ENCODE results near the gene C19orf38.
A peak's percentile ranks its signal among the peaks of the same experiment; 100 is the strongest.

The C19orf38 gene

DNA sequence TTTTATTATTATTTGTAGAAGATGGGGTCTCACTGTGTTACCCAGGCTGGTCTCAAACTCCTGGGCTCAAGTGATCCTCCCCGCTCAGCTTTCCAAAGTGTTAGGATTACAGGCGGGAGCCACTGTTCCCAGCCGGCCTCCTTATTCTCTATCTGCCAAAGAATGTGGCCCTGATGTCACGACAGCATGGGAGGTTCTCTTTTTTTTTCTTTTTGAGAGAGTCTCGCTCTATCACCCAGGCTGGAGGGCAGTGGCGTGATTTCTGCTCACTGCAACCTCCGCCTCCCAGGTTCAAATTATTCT lies 46.6 kb downstream of the C19orf38 start:
- in situ Hi-C loops (cut with HindIII; ENCODE audit: low sequenced_read_pairs), result no loop called here

DNA sequence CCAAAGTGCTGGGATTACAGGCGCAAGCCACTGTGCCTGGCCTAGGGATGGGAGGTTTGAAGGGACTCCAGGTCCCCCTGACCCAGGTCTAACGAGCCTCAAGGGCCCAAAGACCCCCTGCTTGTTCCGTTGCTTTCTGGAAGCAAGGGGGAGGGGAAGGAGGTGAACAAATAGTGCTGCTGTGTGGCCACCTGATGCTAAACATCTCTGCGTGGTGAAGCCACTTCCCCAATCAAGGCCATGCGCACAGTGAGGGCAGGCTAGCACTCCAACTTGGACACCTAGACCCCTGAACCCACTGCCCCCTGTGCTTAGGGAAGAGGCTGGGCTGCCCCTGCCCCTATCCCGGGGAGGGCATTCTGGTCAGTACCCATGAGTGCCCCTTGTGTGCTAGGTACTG lies 47.1 kb downstream of the C19orf38 start:
- H3K4me3 ChIP-seq (ENCODE audit: low read depth, low read length), result no peak overlapping the region
- in situ Hi-C loops (cut with HindIII; ENCODE audit: low sequenced_read_pairs), result no loop called here
- TF ChIP-seq, protein P1, sequence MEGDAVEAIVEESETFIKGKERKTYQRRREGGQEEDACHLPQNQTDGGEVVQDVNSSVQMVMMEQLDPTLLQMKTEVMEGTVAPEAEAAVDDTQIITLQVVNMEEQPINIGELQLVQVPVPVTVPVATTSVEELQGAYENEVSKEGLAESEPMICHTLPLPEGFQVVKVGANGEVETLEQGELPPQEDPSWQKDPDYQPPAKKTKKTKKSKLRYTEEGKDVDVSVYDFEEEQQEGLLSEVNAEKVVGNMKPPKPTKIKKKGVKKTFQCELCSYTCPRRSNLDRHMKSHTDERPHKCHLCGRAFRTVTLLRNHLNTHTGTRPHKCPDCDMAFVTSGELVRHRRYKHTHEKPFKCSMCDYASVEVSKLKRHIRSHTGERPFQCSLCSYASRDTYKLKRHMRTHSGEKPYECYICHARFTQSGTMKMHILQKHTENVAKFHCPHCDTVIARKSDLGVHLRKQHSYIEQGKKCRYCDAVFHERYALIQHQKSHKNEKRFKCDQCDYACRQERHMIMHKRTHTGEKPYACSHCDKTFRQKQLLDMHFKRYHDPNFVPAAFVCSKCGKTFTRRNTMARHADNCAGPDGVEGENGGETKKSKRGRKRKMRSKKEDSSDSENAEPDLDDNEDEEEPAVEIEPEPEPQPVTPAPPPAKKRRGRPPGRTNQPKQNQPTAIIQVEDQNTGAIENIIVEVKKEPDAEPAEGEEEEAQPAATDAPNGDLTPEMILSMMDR (IDR thresholded peaks at IDR 0.05; ENCODE audit: low read depth, low read length), result no peak
- no peak for DNase-seq (ENCODE audit: low read depth, low spot score)

More for the DNA sequence above, 46.6 kb downstream of the C19orf38 start:
- DNase-seq (ENCODE audit: low read depth, low spot score), result no peak
- TF ChIP-seq, protein P1 (IDR thresholded peaks at IDR 0.05; ENCODE audit: low read depth, low read length), result no peak
- H3K4me3 ChIP-seq (ENCODE audit: low read depth, low read length), result no peak overlapping the region

DNA sequence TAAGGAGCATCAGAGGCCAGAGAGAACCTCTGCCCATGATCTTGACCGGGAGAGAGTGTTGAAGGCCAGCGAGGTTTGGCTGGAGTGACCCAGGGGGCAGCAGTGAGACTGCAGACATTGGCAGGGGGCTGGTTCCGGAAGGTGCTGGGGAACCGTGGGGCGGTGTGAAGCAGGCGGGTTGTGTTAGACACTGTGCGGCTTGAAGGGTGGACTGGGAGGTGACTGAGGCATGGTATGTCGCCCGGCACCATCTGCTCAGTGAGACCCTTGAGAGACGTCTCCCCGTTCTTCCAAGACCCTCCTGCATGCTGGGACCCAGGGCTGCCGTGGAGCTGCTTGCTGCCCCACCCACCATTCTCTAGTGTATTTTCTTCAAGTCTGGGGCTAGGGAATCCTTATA lies 47.7 kb downstream of the C19orf38 start:
- DNase-seq (ENCODE audit: low read depth, low spot score), result no peak
- TF ChIP-seq, protein P1 (IDR thresholded peaks at IDR 0.05; ENCODE audit: low read depth, low read length), result peak; percentile 13
- in situ Hi-C loops (cut with HindIII; ENCODE audit: low sequenced_read_pairs), result no loop called here
- no peak overlapping the region for H3K4me3 ChIP-seq (ENCODE audit: low read depth, low read length)

DNA sequence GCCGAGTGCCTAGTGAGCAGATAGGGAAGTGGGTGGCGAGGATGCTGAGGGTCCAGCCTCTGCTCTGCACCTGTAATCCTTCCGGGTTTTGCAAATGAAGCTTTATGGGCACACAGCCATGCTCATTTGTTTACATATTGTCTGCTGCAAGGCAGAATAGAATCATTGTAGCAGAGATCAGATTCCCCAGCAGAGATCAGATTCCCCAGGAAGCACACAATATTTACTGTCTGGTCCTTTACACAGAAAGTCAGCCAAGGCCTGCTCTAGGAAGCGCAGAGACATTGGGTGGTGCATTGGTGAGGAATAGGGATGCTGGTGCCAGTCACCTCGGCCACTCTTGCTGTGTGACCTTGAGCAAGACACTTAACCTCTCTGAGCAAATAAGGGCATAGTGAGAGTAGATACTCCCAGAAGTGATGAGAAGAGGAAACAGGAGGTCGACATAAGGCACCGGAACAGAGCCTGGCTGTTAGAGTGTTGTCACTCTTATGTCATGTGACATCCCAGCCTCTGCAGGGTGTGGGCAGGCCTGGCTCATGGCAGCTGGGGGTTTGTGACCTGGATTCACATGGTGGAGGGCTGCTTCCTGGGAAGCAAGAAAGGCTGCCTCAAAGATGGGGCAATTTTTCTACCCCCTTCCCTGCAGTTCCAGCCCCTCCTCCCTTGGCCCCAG lies 48.8 kb downstream of the C19orf38 start:
- no peak for DNase-seq (ENCODE audit: low read depth, low spot score)
- in situ Hi-C loops (cut with HindIII; ENCODE audit: low sequenced_read_pairs), result no loop called here

DNA sequence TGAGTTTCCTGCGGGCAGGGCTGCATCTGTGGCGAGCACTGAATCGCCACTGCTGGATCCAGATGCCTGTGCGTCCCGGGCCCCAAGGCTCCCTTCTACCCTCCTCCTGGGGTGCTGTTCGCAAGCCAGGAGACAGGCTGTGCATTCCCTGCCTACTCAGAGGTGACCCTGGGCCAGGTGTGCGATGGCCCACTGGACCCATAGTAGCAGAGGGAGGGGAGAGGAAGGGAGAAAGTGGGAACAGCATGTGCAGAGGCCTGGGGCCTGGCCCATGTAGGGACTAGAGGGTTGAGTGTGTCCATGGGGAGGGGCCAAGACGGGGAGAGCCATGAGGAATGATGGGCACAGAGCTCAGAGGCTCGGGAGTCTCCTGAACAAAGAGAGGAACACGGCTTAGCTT lies 50.4 kb downstream of the C19orf38 start:
- H3K4me3 ChIP-seq (ENCODE audit: low read depth, low read length), result no peak overlapping the region
- TF ChIP-seq, protein P1 (IDR thresholded peaks at IDR 0.05; ENCODE audit: low read depth, low read length), result no peak
- in situ Hi-C loops (cut with HindIII; ENCODE audit: low sequenced_read_pairs), result no loop called here
- DNase-seq (ENCODE audit: low read depth, low spot score), result no peak

More for the DNA sequence above, 48.8 kb downstream of the C19orf38 start:
- H3K4me3 ChIP-seq (ENCODE audit: low read depth, low read length), result no peak overlapping the region
- TF ChIP-seq, protein P1 (IDR thresholded peaks at IDR 0.05; ENCODE audit: low read depth, low read length), result no peak

DNA sequence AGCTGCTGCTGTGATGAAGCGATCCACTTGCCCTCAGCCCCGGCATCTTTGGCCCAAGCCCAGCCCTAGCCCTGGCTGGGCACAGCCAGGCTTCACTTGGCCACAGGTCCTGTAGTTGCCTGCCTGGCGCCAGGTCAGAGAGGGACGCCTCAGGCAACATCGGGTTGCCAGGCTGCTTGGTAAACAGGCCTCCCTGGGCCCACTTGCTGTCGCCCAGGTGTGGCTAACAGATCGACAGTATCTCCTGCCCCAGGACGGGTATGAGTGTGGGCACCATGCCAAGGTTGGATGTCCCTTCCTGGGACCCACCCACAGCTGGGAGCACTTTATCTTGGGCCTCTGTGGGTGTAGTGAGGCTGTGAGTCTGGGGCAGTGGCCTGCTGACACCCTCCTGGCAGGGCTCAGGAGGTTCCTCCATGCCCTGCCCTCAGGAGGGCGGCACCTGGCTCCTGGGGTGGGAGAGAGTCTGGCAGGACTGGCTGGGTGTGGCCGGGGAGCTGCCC lies 51.0 kb downstream of the C19orf38 start:
- in situ Hi-C loops (cut with HindIII; ENCODE audit: low sequenced_read_pairs), result no loop called here
- DNase-seq (ENCODE audit: low read depth, low spot score), result no peak
- TF ChIP-seq, protein P1 (IDR thresholded peaks at IDR 0.05; ENCODE audit: low read depth, low read length), result no peak
- no peak overlapping the region for H3K4me3 ChIP-seq (ENCODE audit: low read depth, low read length)
